ENCODE measurements around the gene SRGAP1. TPM values are rescaled to one million over a fixed set of nuclear protein-coding genes. Genes with fewer than 3 reads are reported as not detected.

SRGAP1 gene
- polyA plus RNA-seq, 2 donors = 1.4 to 3.2 TPM

GRCh38 chr12:63952995-63953394 lies 108.5 kb downstream of the SRGAP1 start:
- 56 to 77% methylated on average over 1 of the region's 1 CpG for WGBS, 2 donors
- Histone ChIP-seq H3K4me3 (ENCODE audit: low read depth in 1 of 2, low read length in 2 of 2) (no peak overlapping the region), H3K27ac (ENCODE audit: low read depth in 2 of 2, low read length in 1 of 2) (no peak overlapping the region)

GRCh38 chr12:63955831-63956666 lies 111.5 kb downstream of the SRGAP1 start:
- no peaks in the 10 kb centered on the region for H3K36me3 ChIP-seq (ENCODE audit: control insufficient read depth in 2 of 2, insufficient read depth in 2 of 2, low read length in 1 of 2)
- WGBS, 2 donors = 66 to 72% methylated on average over 9 of the region's 9 CpGs
- H3K27ac ChIP-seq (ENCODE audit: low read depth in 2 of 2, low read length in 1 of 2) = no peak overlapping the region

More at GRCh38 chr12:63952995-63953394, 108.5 kb downstream of the SRGAP1 start:
- H3K4me1 ChIP-seq (ENCODE audit: control insufficient read depth in 2 of 2, insufficient read depth in 2 of 2, low read length in 1 of 2) = no peaks in the 10 kb centered on the region
- no peaks in the 10 kb centered on the region for H3K36me3 ChIP-seq (ENCODE audit: control insufficient read depth in 2 of 2, insufficient read depth in 2 of 2, low read length in 1 of 2)
- no peaks in the 10 kb centered on the region for H3K9me3 ChIP-seq (ENCODE audit: control insufficient read depth in 2 of 2, insufficient read depth in 1 of 2, low read depth in 1 of 2, low read length in 1 of 2)
- H3K27me3 ChIP-seq (ENCODE audit: control insufficient read depth in 1 of 2, insufficient read depth in 2 of 2, low read length in 2 of 2) = no peaks in the 10 kb centered on the region

GRCh38 chr12:63957496-63957895 lies 113.0 kb downstream of the SRGAP1 start:
- 94 to 97% methylated on average over 5 of the region's 5 CpGs for WGBS, 2 donors
- Histone ChIP-seq H3K27me3 (ENCODE audit: control insufficient read depth in 1 of 2, insufficient read depth in 2 of 2, low read length in 2 of 2) (no peaks in the 10 kb centered on the region), H3K36me3 (ENCODE audit: control insufficient read depth in 2 of 2, insufficient read depth in 2 of 2, low read length in 1 of 2) (no peaks in the 10 kb centered on the region), H3K27ac (ENCODE audit: low read depth in 2 of 2, low read length in 1 of 2) (no peak overlapping the region), H3K9me3 (ENCODE audit: control insufficient read depth in 2 of 2, insufficient read depth in 1 of 2, low read depth in 1 of 2, low read length in 1 of 2) (no peaks in the 10 kb centered on the region), H3K4me3 (ENCODE audit: low read depth in 1 of 2, low read length in 2 of 2) (no peak overlapping the region), H3K4me1 (ENCODE audit: control insufficient read depth in 2 of 2, insufficient read depth in 2 of 2, low read length in 1 of 2) (no peaks in the 10 kb centered on the region)

More at GRCh38 chr12:63955831-63956666, 111.5 kb downstream of the SRGAP1 start:
- Histone ChIP-seq H3K27me3 (ENCODE audit: control insufficient read depth in 1 of 2, insufficient read depth in 2 of 2, low read length in 2 of 2) (no peaks in the 10 kb centered on the region), H3K4me1 (ENCODE audit: control insufficient read depth in 2 of 2, insufficient read depth in 2 of 2, low read length in 1 of 2) (no peaks in the 10 kb centered on the region), H3K9me3 (ENCODE audit: control insufficient read depth in 2 of 2, insufficient read depth in 1 of 2, low read depth in 1 of 2, low read length in 1 of 2) (no peaks in the 10 kb centered on the region), H3K4me3 (ENCODE audit: low read depth in 1 of 2, low read length in 2 of 2) (no peak overlapping the region)

- Histone ChIP-seq H3K4me3 (ENCODE audit: low read depth in 1 of 2, low read length in 2 of 2) (no peak overlapping the region), H3K36me3 (ENCODE audit: control insufficient read depth in 2 of 2, insufficient read depth in 2 of 2, low read length in 1 of 2) (no peaks in the 10 kb centered on the region), H3K9me3 (ENCODE audit: control insufficient read depth in 2 of 2, insufficient read depth in 1 of 2, low read depth in 1 of 2, low read length in 1 of 2) (no peaks in the 10 kb centered on the region), H3K27ac (ENCODE audit: low read depth in 2 of 2, low read length in 1 of 2) (no peak overlapping the region), H3K27me3 (ENCODE audit: control insufficient read depth in 1 of 2, insufficient read depth in 2 of 2, low read length in 2 of 2) (no peaks in the 10 kb centered on the region), H3K4me1 (ENCODE audit: control insufficient read depth in 2 of 2, insufficient read depth in 2 of 2, low read length in 1 of 2) (no peaks in the 10 kb centered on the region)
- 76 to 82% methylated on average over 3 of the region's 3 CpGs for WGBS, 2 donors
Measured at GRCh38 chr12:63958876-63959580, 114.5 kb downstream of the SRGAP1 start.

DNA sequence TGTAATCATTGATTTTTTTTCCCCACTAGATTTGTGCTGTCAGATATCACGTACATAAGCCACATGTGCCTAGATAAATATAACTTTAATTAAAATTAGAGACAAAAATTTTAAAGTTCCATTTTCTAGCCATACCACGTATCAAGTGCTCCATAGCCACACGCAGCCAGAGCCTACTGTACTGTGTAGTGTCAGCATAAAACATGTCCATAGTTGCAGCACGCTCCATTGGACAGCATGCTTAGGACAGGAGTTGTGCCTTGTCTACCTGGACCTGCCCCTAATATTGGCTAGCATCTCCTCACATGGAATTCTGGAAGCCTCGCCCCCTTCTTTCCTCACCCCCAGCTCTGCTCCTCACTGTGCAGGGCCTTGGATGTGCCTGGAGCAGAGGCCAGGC lies 116.5 kb downstream of the SRGAP1 start:
- no peaks in the 10 kb centered on the region for H3K27me3 ChIP-seq (ENCODE audit: control insufficient read depth in 1 of 2, insufficient read depth in 2 of 2, low read length in 2 of 2)
- no peaks in the 10 kb centered on the region for H3K9me3 ChIP-seq (ENCODE audit: control insufficient read depth in 2 of 2, insufficient read depth in 1 of 2, low read depth in 1 of 2, low read length in 1 of 2)
- no peak overlapping the region for H3K27ac ChIP-seq (ENCODE audit: low read depth in 2 of 2, low read length in 1 of 2)
- H3K4me1 ChIP-seq (ENCODE audit: control insufficient read depth in 2 of 2, insufficient read depth in 2 of 2, low read length in 1 of 2) = no peaks in the 10 kb centered on the region
- H3K36me3 ChIP-seq (ENCODE audit: control insufficient read depth in 2 of 2, insufficient read depth in 2 of 2, low read length in 1 of 2) = no peaks in the 10 kb centered on the region
- H3K4me3 ChIP-seq (ENCODE audit: low read depth in 1 of 2, low read length in 2 of 2) = no peak overlapping the region
- 90 to 93% methylated on average over 5 of the region's 5 CpGs for WGBS, 2 donors

- Histone ChIP-seq H3K36me3 (ENCODE audit: control insufficient read depth in 2 of 2, insufficient read depth in 2 of 2, low read length in 1 of 2) (no peaks in the 10 kb centered on the region), H3K4me3 (ENCODE audit: low read depth in 1 of 2, low read length in 2 of 2) (no peak overlapping the region), H3K27me3 (ENCODE audit: control insufficient read depth in 1 of 2, insufficient read depth in 2 of 2, low read length in 2 of 2) (no peaks in the 10 kb centered on the region), H3K9me3 (ENCODE audit: control insufficient read depth in 2 of 2, insufficient read depth in 1 of 2, low read depth in 1 of 2, low read length in 1 of 2) (no peaks in the 10 kb centered on the region), H3K27ac (ENCODE audit: low read depth in 2 of 2, low read length in 1 of 2) (no peak overlapping the region), H3K4me1 (ENCODE audit: control insufficient read depth in 2 of 2, insufficient read depth in 2 of 2, low read length in 1 of 2) (no peaks in the 10 kb centered on the region)
- WGBS, 2 donors = 78 to 89% methylated on average over 3 of the region's 3 CpGs
Measured at GRCh38 chr12:63961543-63961942, 117.0 kb downstream of the SRGAP1 start.

DNA sequence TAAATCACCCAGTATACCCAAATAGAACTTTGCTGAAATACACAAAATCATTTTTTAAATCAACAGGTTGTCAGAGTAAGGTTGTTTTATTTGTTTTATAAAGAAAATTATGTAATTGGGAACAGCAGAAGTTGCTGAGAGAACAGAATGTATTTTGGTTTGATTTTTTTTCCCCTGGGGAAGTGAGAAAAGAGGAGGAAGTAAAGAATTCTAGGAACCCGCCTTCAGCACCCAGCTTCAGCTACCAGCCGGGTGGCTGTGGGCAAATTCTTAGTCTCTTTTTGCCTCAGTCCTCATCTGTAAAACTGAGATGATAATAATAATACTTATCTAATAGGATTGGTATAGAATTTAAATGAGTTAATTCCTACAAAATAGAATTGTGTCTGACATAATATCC lies 119.4 kb downstream of the SRGAP1 start:
- Histone ChIP-seq H3K36me3 (ENCODE audit: control insufficient read depth in 2 of 2, insufficient read depth in 2 of 2, low read length in 1 of 2) (no peaks in the 10 kb centered on the region), H3K27ac (ENCODE audit: low read depth in 2 of 2, low read length in 1 of 2) (no peak overlapping the region), H3K4me1 (ENCODE audit: control insufficient read depth in 2 of 2, insufficient read depth in 2 of 2, low read length in 1 of 2) (peaks cover 0 to 5% of the 10 kb centered on the region in 2 donors), H3K27me3 (ENCODE audit: control insufficient read depth in 1 of 2, insufficient read depth in 2 of 2, low read length in 2 of 2) (no peaks in the 10 kb centered on the region), H3K4me3 (ENCODE audit: low read depth in 1 of 2, low read length in 2 of 2) (no peak overlapping the region), H3K9me3 (ENCODE audit: control insufficient read depth in 2 of 2, insufficient read depth in 1 of 2, low read depth in 1 of 2, low read length in 1 of 2) (no peaks in the 10 kb centered on the region)
- 78 to 79% methylated on average over 2 of the region's 2 CpGs for WGBS, 2 donors

- H3K9me3 ChIP-seq (ENCODE audit: control insufficient read depth in 2 of 2, insufficient read depth in 1 of 2, low read depth in 1 of 2, low read length in 1 of 2) = no peaks in the 10 kb centered on the region
- no peak overlapping the region for H3K27ac ChIP-seq (ENCODE audit: low read depth in 2 of 2, low read length in 1 of 2)
- WGBS, 2 donors = 97 to 100% methylated on average over 1 of the region's 1 CpG
Measured at GRCh38 chr12:63964301-63964700, 119.8 kb downstream of the SRGAP1 start.

DNA sequence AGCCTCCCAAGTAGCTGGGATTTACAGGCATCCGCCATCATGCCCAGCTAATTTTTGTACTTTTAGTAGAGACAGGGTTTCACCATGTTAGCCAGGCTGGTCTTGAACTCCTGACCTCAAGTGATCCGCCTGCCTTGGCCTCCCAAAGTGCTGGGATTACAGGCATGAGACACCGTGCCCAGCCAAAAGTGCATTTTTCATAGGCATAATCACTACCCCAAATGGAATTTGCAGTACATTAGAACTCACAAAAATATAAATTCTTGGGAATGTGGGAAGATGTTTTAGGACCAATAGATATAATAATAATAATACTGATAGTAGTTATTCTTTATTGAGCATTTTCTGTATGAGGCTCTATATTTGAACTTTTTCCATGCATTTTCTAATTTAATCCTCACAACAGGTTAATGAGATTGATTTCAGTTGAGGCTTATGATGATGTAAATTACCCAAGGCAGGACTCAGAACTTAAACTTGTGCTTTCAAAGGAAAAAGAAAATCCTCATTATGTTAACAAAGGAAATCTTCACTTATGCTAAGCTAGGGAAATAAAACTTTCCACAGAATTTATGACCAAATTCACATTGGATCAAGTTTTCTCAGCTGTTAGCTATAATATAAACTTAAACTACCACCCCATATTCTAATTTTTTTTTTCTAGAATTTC lies 121.6 kb downstream of the SRGAP1 start:
- H3K9me3 ChIP-seq (ENCODE audit: control insufficient read depth in 2 of 2, insufficient read depth in 1 of 2, low read depth in 1 of 2, low read length in 1 of 2) = no peaks in the 10 kb centered on the region
- no peaks in the 10 kb centered on the region for H3K36me3 ChIP-seq (ENCODE audit: control insufficient read depth in 2 of 2, insufficient read depth in 2 of 2, low read length in 1 of 2)
- H3K27me3 ChIP-seq (ENCODE audit: control insufficient read depth in 1 of 2, insufficient read depth in 2 of 2, low read length in 2 of 2) = no peaks in the 10 kb centered on the region
- WGBS, 2 donors = 76 to 82% methylated on average over 3 of the region's 3 CpGs
- peaks cover 0 to 5% of the 10 kb centered on the region in 2 donors for H3K4me1 ChIP-seq (ENCODE audit: control insufficient read depth in 2 of 2, insufficient read depth in 2 of 2, low read length in 1 of 2)
- H3K27ac ChIP-seq (ENCODE audit: low read depth in 2 of 2, low read length in 1 of 2) = no peak overlapping the region
- H3K4me3 ChIP-seq (ENCODE audit: low read depth in 1 of 2, low read length in 2 of 2) = no peak overlapping the region

More at GRCh38 chr12:63964301-63964700, 119.8 kb downstream of the SRGAP1 start:
- no peaks in the 10 kb centered on the region for H3K36me3 ChIP-seq (ENCODE audit: control insufficient read depth in 2 of 2, insufficient read depth in 2 of 2, low read length in 1 of 2)
- peaks cover 0 to 5% of the 10 kb centered on the region in 2 donors for H3K4me1 ChIP-seq (ENCODE audit: control insufficient read depth in 2 of 2, insufficient read depth in 2 of 2, low read length in 1 of 2)
- H3K27me3 ChIP-seq (ENCODE audit: control insufficient read depth in 1 of 2, insufficient read depth in 2 of 2, low read length in 2 of 2) = no peaks in the 10 kb centered on the region
- no peak overlapping the region for H3K4me3 ChIP-seq (ENCODE audit: low read depth in 1 of 2, low read length in 2 of 2)

Data from esophagus (tissue), 2 donors.